Stomach (tissue), 9 donors: ENCODE measurements around the gene ADM. TPM values are rescaled to one million over a fixed set of nuclear protein-coding genes. Genes with fewer than 3 reads are reported as not detected.
A peak's percentile ranks its signal among the peaks of the same experiment; 100 is the strongest.

Source experiments
- DNase-seq, 2 donors: peaks; one replicate each; pipeline versions ENCODE4 v3.0.0 to v3.0.0-alpha.2; 2013 to 2019
- H3K27ac ChIP-seq, 5 donors: fragments of 200-600 bp in 4 of 5; sonication (generic) in 4 of 5; one replicate each; pipeline ENCODE4 v1.5.1; 2013 to 2019; ENCODE audit warnings: mild to moderate bottlenecking in 1 of 5, moderate library complexity in 1 of 5
- H3K27me3 ChIP-seq, 3 donors: fragments of 200-600 bp; sonication (generic); one replicate each; pipeline ENCODE4 v1.5.1; 2017 to 2019; ENCODE audit warnings: mixed run types in 1 of 3
- H3K36me3 ChIP-seq, 4 donors: fragments of 200-600 bp; sonication (generic); 1 replicate in 3 of 4; 2 replicates in 1 of 4; pipeline ENCODE4 v1.5.1; 2016 to 2019
- H3K4me1 ChIP-seq, 4 donors: fragments of 200-600 bp; sonication (generic); one replicate each; pipeline ENCODE4 v1.5.1; 2016 to 2019
- H3K4me3 ChIP-seq, 4 donors: fragments of 200-600 bp; sonication (generic) in 3 of 4; one replicate each; pipeline ENCODE4 v1.5.1; 2016 to 2019; ENCODE audit warnings: mild to moderate bottlenecking in 1 of 4
- H3K9me3 ChIP-seq, 4 donors: fragments of 200-600 bp; sonication (generic); one replicate each; pipeline ENCODE4 v1.5.1; 2016 to 2019
- CTCF ChIP-seq, 7 experiments: fragments of 450-650 bp in 4 of 7; fragments of 200-600 bp in 3 of 7; sonication (generic) in 3 of 7; IDR thresholded peaks; one replicate each; pipeline ENCODE4 v1.5.1; 2016 to 2019; ENCODE audit warnings: antibody characterized with exemption in 7 of 7, control low read depth in 2 of 7, mild to moderate bottlenecking in 1 of 7
- EP300 ChIP-seq: sonication (generic); formaldehyde crosslinking; IDR thresholded peaks from one replicate; pipeline ENCODE4 v1.6.1; 2017; ENCODE audit warnings: antibody characterized with exemption
- POLR2A ChIP-seq, 4 donors: fragments of 450-650 bp; IDR thresholded peaks; one replicate each; pipeline ENCODE4 v1.6.1; 2016; ENCODE audit warnings: antibody characterized with exemption in 4 of 4, control low read depth in 2 of 4, mild to moderate bottlenecking in 1 of 4, moderate library complexity in 1 of 4
- POLR2AphosphoS5 ChIP-seq, 3 donors: sonication (generic); formaldehyde crosslinking; IDR thresholded peaks; one replicate each; pipeline ENCODE4 v1.6.1; 2016; ENCODE audit warnings: antibody characterized with exemption in 3 of 3
- WGBS, 5 donors: extraction: QIAGEN DNeasy Blood & Tissue Kit in 3 of 5; methylation state at CpG; one replicate each; pipeline versions ENCODE4 v1.1.5 to v1.1.7; 2013 to 2018; 5-methylcytosine and 5-hydroxymethylcytosine counted together
- intact Hi-C: fragments of 100-400 bp; cut with DNase I; formaldehyde crosslinking; loops from one replicate; pipeline ENCODE4 v1.15.1; 2023; ENCODE audit warnings: low total_unique reads
- polyA plus RNA-seq, 3 donors: library from polyadenylated mRNA; stranded (reverse); fragments of 200-250 nt; gene quantifications; one replicate each; pipeline ENCODE4 v1.2.3, GENCODE V29; 2013
- total RNA-seq, 5 donors: library from RNA; depleted of rRNA; stranded (reverse); fragments of >200 nt; gene quantifications; one replicate each; pipeline versions ENCODE4 v1.1.0 to v1.2.3, GENCODE V29; 2014 to 2016
- donor health status: healthy with polysubstance abuse.
- donor health status: Bipolar disorder and iron deficiency.
- donor health status: healthy.

Gene ADM
- total and polyA plus RNA-seq, 8 donors = 14.3 to 144 (median 35.1) TPM

- DNase-seq = peak; percentile 49 to 76
- intact Hi-C loops = loop anchor here (5.0 kb wide), 1 partner anchor 98 kb away; no protein-coding TSS in a partner anchor
- 0 to 3% (median 1%) methylated on average over 5 to 51 of the region's 51 CpGs for WGBS, 5 donors
- H3K36me3 ChIP-seq = no peaks in the 10 kb centered on the region
- peak overlapping the region; percentile 90 to 97 (median 92) for H3K27ac ChIP-seq
- peak overlapping the region; percentile 73 to 80 (median 74) for H3K4me3 ChIP-seq
- H3K27me3 ChIP-seq = peaks cover 0 to 15% (median 9%) of the 10 kb centered on the region in 3 donors
- TF ChIP-seq POLR2A (IDR thresholded peaks at IDR 0.05) (no peak), POLR2AphosphoS5 (IDR thresholded peaks at IDR 0.05) (peak in 1 of 3 donors; percentile 28)
- no peaks in the 10 kb centered on the region for H3K9me3 ChIP-seq
- peaks cover 48 to 81% (median 70%) of the 10 kb centered on the region in 4 donors for H3K4me1 ChIP-seq
Observed at GRCh38 chr11:10305262-10305963, 540 bp downstream of the ADM start.

- peak overlapping the region; percentile 90 to 97 (median 92) for H3K27ac ChIP-seq
- H3K4me3 ChIP-seq = peak overlapping the region; percentile 73 to 80 (median 74)
- H3K4me1 ChIP-seq = peaks cover 49 to 84% (median 72%) of the 10 kb centered on the region in 4 donors
- TF ChIP-seq POLR2AphosphoS5 (IDR thresholded peaks at IDR 0.05) (no peak), POLR2A (IDR thresholded peaks at IDR 0.05) (no peak), CTCF (IDR thresholded peaks at IDR 0.05) (no peak), EP300 (no peak)
- H3K27me3 ChIP-seq = peaks cover 0 to 15% (median 9%) of the 10 kb centered on the region in 3 donors
- DNase-seq = peak; percentile 34 to 73
- H3K9me3 ChIP-seq = no peaks in the 10 kb centered on the region
- no peaks in the 10 kb centered on the region for H3K36me3 ChIP-seq
- intact Hi-C loops = loop anchor here (5.0 kb wide), 1 partner anchor 99 kb away; no protein-coding TSS in a partner anchor
- 2 to 5% (median 3%) methylated on average over 40 to 65 of the region's 65 CpGs for WGBS, 5 donors
Observed at GRCh38 chr11:10305964-10306918, 1.4 kb downstream of the ADM start.

DNA sequence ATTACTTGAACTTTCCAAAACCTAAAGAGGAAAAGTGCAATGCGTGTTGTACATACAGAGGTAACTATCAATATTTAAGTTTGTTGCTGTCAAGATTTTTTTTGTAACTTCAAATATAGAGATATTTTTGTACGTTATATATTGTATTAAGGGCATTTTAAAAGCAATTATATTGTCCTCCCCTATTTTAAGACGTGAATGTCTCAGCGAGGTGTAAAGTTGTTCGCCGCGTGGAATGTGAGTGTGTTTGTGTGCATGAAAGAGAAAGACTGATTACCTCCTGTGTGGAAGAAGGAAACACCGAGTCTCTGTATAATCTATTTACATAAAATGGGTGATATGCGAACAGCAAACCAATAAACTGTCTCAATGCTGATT, 2.1 kb downstream of the ADM start:
- DNase-seq = no peak
- Histone ChIP-seq H3K9me3 (no peaks in the 10 kb centered on the region), H3K4me1 (peaks cover 49 to 79% (median 70%) of the 10 kb centered on the region in 4 donors), H3K36me3 (no peaks in the 10 kb centered on the region), H3K27ac (peak overlapping the region; percentile 67 to 97 (median 92)), H3K27me3 (peaks cover 0 to 15% (median 9%) of the 10 kb centered on the region in 3 donors), H3K4me3 (peak overlapping the region; percentile 73 to 80 (median 74))
- 9 to 19% (median 12%) methylated on average over 9 of the region's 9 CpGs for WGBS, 5 donors
- no peak for TF ChIP-seq POLR2A (IDR thresholded peaks at IDR 0.05)
- TF ChIP-seq EP300 = no peak
- no peak for TF ChIP-seq CTCF (IDR thresholded peaks at IDR 0.05)
- no peak for TF ChIP-seq POLR2AphosphoS5 (IDR thresholded peaks at IDR 0.05)
- intact Hi-C loops = loop anchor here (5.0 kb wide), 1 partner anchor 100 kb away; no protein-coding TSS in a partner anchor

DNA sequence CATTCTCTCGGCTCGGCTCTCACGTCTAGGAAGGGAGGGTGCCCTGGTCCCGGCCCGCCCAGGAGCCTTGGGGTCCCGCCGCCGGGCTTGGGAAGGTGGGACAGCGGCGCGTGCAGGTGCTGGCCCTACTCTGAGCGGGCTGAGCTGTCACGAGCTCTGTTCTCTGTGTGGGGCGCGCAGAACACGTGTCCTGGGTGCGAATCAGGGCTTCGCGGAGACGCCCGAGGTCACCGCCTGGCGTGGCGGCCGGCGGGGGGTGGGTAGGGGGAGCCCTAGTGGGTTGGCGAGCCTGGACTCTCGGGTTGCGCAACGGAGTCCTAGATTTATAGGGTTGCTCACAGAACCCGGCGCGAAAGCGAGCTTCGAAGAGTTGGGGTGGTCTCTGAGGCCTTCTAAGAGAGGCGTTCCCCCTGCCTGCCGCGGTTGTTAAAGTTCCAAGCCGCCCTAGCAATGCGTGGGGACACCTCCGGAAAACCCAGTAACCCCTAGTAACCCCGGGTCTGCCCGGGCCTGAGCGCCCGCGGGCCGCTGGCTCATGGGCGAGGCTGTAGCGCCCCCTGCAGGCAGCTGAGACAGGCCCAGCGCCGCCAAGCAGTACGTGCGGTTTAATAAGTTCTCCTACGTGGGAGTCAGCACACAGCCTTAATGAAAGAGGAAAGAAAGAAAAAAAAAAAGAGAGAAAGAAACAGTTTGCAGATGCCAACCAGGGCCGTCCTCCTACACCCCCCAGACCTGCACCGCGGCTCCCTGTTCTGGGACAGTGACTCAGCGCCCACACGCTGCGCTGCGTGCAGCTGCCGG, 2.7 kb downstream of the ADM start:
- 0 to 2% (median 1%) methylated on average over 56 to 62 of the region's 62 CpGs for WGBS, 5 donors
- Histone ChIP-seq H3K27ac (peak overlapping the region; percentile 67 to 97 (median 92)), H3K36me3 (no peaks in the 10 kb centered on the region), H3K27me3 (peaks cover 0 to 15% (median 9%) of the 10 kb centered on the region in 3 donors), H3K4me1 (peaks cover 49 to 74% (median 68%) of the 10 kb centered on the region in 4 donors), H3K9me3 (no peaks in the 10 kb centered on the region), H3K4me3 (peak overlapping the region; percentile 73 to 80 (median 74))
- intact Hi-C loops = loop anchor here (5.0 kb wide), 1 partner anchor 100 kb away; no protein-coding TSS in a partner anchor
- TF ChIP-seq EP300 (no peak), POLR2A (IDR thresholded peaks at IDR 0.05) (peak in 1 of 4 donors; percentile 20), POLR2AphosphoS5 (IDR thresholded peaks at IDR 0.05) (peak in 2 of 3 donors; percentile 30 to 89), CTCF (IDR thresholded peaks at IDR 0.05) (peak in 6 of 7 experiments; percentile 73 to 99 (median 99))
- DNase-seq = peak; percentile 86 to 94
